Activated B cell treated with CpG ODN at 0.5 μM for 24 hours (primary cell): ENCODE measurements around the gene SLC15A1. TPM values are rescaled to one million over a fixed set of nuclear protein-coding genes. Genes with fewer than 3 reads are reported as not detected.

ENCODE experiments used
- ATAC-seq: fragments of 200-7000 bp; cut with Tn5 transposase; one replicate; pipeline ENCODE4 v1.10.0; 2021; ENCODE audit warnings: low read depth, mild to moderate bottlenecking, moderate library complexity
- CTCF ChIA-PET: fragments of 350-600 bp; sonication (Branson Sonifier 250); formaldehyde crosslinking; loops from one replicate; lab custom pipeline; 2021; ENCODE audit warnings: antibody characterized with exemption; lab: Charles Lee
- POLR2A ChIA-PET: fragments of 350-600 bp; sonication (Branson Sonifier 250); formaldehyde crosslinking; loops from one replicate; lab custom pipeline; 2021; ENCODE audit warnings: antibody characterized with exemption; lab: Charles Lee
- DNase-seq: peaks from one replicate; pipeline ENCODE4 v3.0.0; 2022
- H3K27ac Mint-ChIP-seq: one replicate; pipeline ENCODE4 v1.8.0; 2020; ENCODE audit warnings: mixed read lengths
- H3K27me3 Mint-ChIP-seq: one replicate; pipeline ENCODE4 v1.8.0; 2021; ENCODE audit warnings: mixed read lengths
- H3K36me3 Mint-ChIP-seq: one replicate; pipeline ENCODE4 v1.8.0; 2021; ENCODE audit warnings: low read depth, mixed read lengths
- H3K4me1 Mint-ChIP-seq: one replicate; pipeline ENCODE4 v1.8.0; 2021; ENCODE audit warnings: mixed read lengths
- H3K4me3 Mint-ChIP-seq: one replicate; pipeline ENCODE4 v1.8.0; 2020; ENCODE audit warnings: mild to moderate bottlenecking, mixed read lengths
- H3K9me3 Mint-ChIP-seq: one replicate; pipeline ENCODE4 v1.8.0; 2020; ENCODE audit warnings: mixed read lengths
- intact Hi-C: fragments of 100-400 bp; cut with micrococcal nuclease; formaldehyde crosslinking; loops from one replicate; pipeline ENCODE4 v1.15.1; 2024
- total RNA-seq: library from RNA; stranded (reverse); gene quantifications from 2 replicates; pipeline ENCODE4 v1.2.3, GENCODE V29; 2022
- TF ChIP-seq, protein P1 (sequence below): fragments of 200-600 bp; IDR thresholded peaks from one replicate; pipeline ENCODE4 v1.8.0; 2022; ENCODE audit warnings: antibody characterized with exemption, mild to moderate bottlenecking

SLC15A1 gene
- total RNA-seq, 1 donor from 2014 or later = not detected

DNA sequence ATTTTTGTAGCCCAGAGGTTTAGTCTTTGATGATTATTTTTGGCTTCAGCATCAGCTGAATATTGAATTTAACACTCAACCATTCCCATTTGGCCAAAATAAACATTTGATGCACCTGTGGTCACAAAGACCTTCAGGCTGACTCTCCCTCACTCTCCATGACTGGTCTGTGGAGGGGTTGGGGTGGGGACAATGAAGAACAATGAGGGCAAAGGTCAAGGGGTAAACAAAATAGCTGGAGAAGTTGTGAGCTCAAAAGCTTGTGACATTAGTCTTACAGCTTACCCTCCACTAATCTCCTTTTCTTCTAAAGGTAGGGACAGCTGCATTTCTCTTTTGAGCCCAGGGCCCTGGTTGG lies 86.9 kb downstream of the SLC15A1 start:
- H3K4me1 Mint-ChIP-seq = no peaks in the 10 kb centered on the region
- no peak overlapping the region for H3K4me3 Mint-ChIP-seq
- ATAC-seq (no peak), DNase-seq (no peak)
- ChIA-PET CTCF (interaction anchor here (0.8 to 2.2 kb wide), 3 partner anchors 12 to 220 kb away, joined by 4 to 12 read pairs (median 4); no protein-coding TSS in a partner anchor), POLR2A (no interaction called here)
- peaks cover 6% of the 10 kb centered on the region for H3K27me3 Mint-ChIP-seq
- intact Hi-C loops = no loop called here
- no peaks in the 10 kb centered on the region for H3K9me3 Mint-ChIP-seq
- TF ChIP-seq, protein P1, sequence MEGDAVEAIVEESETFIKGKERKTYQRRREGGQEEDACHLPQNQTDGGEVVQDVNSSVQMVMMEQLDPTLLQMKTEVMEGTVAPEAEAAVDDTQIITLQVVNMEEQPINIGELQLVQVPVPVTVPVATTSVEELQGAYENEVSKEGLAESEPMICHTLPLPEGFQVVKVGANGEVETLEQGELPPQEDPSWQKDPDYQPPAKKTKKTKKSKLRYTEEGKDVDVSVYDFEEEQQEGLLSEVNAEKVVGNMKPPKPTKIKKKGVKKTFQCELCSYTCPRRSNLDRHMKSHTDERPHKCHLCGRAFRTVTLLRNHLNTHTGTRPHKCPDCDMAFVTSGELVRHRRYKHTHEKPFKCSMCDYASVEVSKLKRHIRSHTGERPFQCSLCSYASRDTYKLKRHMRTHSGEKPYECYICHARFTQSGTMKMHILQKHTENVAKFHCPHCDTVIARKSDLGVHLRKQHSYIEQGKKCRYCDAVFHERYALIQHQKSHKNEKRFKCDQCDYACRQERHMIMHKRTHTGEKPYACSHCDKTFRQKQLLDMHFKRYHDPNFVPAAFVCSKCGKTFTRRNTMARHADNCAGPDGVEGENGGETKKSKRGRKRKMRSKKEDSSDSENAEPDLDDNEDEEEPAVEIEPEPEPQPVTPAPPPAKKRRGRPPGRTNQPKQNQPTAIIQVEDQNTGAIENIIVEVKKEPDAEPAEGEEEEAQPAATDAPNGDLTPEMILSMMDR = no peak
- H3K27ac Mint-ChIP-seq = no peak overlapping the region
- H3K36me3 Mint-ChIP-seq = no peaks in the 10 kb centered on the region

DNA sequence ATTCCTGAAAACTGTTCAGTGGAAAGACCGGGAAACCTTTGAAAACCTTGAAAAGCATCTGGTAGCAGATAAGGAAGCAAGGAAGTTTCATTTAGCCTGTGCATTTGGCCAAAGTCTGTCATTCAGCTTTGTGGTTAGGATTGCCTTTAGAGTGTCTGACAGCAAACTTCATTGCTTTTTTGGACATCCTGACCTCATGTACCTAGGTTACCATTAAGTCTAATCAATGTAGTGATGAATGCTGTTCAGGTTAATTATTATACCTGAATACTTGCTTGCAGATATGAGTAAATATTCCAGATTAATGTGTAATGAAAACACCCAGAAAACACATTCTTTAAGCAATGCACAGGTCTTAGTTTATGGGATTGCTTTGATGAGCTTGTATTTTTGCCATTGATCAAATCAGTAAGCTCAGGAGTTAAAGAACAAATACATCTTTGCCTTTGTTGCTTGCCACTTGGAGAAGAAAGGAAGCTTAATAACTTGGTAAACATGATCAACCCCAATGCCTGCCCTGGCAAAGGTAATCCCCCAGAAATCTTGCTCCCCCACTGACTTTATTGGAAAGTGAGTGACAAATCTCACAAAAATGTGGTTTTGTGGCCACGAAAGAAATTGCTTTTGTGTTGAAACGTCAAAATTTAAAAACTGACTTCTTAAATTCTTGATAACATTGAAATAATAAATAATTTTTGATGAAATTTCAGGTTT lies 87.4 kb downstream of the SLC15A1 start:
- CTCF ChIA-PET = interaction anchor here (0.8 to 2.2 kb wide), 3 partner anchors 12 to 219 kb away, joined by 4 to 12 read pairs (median 4); no protein-coding TSS in a partner anchor
- POLR2A ChIA-PET = no interaction called here

DNA sequence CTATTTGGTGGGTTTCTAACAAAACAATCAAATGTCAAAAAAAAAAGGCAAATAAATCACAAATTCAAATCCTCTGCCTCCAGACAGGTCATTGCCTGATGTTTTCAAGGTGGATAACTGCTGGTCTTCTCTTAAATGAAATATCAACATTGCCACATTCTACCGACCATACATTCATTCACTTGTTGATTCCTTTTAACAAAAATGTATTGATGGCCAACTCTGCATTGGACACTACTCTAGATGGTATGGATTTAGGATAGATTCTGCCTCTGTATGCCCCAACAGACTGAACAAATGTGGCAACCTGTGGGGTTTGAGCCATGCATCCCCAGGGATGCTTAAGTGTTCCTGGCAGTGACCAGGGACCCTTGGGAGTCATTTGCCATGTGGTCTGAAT lies 88.0 kb downstream of the SLC15A1 start:
- Mint-ChIP-seq H3K4me3 (no peak overlapping the region), H3K36me3 (no peaks in the 10 kb centered on the region)

More for the DNA sequence above, 87.4 kb downstream of the SLC15A1 start:
- ATAC-seq = no peak
- H3K9me3 Mint-ChIP-seq = no peaks in the 10 kb centered on the region
- H3K27ac Mint-ChIP-seq = no peak overlapping the region
- intact Hi-C loops = no loop called here
- no peaks in the 10 kb centered on the region for H3K4me1 Mint-ChIP-seq
- TF ChIP-seq, protein P1 = no peak
- no peaks in the 10 kb centered on the region for H3K36me3 Mint-ChIP-seq
- peaks cover 3% of the 10 kb centered on the region for H3K27me3 Mint-ChIP-seq
- DNase-seq = no peak
- H3K4me3 Mint-ChIP-seq = no peak overlapping the region

DNA sequence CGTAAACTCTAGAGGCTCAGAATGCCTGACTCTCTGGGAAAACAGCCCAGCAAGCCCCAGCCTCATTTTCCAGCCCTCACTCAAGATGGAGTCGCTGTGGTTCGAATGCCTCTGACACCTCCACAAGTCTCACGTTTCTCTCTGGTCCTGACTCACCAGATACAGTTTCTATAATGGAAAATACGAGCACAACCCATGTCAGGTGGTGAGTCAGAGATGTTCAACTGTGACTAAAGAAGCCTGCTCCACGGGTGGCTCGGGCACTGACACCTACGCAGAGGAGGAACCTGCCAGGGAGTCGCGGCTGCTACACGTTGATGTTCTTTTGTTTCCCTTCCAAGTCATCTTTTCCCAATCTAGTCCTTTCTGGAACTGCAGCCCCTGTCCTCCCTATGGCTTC lies 88.4 kb downstream of the SLC15A1 start:
- H3K27me3 Mint-ChIP-seq = peaks cover 3% of the 10 kb centered on the region
- ATAC-seq = peak; percentile 50
- ChIA-PET POLR2A (no interaction called here), CTCF (no interaction called here)
- no peaks in the 10 kb centered on the region for H3K36me3 Mint-ChIP-seq
- no peak overlapping the region for H3K4me3 Mint-ChIP-seq
- intact Hi-C loops = no loop called here
- no peaks in the 10 kb centered on the region for H3K9me3 Mint-ChIP-seq
- TF ChIP-seq, protein P1 = no peak
- no peak for DNase-seq
- H3K27ac Mint-ChIP-seq = no peak overlapping the region
- no peaks in the 10 kb centered on the region for H3K4me1 Mint-ChIP-seq

More for the DNA sequence above, 88.0 kb downstream of the SLC15A1 start:
- ChIA-PET POLR2A (no interaction called here), CTCF (interaction anchor here (2.2 kb wide), 1 partner anchor 11 kb away, joined by 12 read pairs; no protein-coding TSS in a partner anchor)
- Mint-ChIP-seq H3K9me3 (no peaks in the 10 kb centered on the region), H3K27ac (no peak overlapping the region), H3K4me1 (no peaks in the 10 kb centered on the region), H3K27me3 (peaks cover 3% of the 10 kb centered on the region)
- TF ChIP-seq, protein P1 = no peak
- DNase-seq (no peak), ATAC-seq (no peak)
- intact Hi-C loops = no loop called here

DNA sequence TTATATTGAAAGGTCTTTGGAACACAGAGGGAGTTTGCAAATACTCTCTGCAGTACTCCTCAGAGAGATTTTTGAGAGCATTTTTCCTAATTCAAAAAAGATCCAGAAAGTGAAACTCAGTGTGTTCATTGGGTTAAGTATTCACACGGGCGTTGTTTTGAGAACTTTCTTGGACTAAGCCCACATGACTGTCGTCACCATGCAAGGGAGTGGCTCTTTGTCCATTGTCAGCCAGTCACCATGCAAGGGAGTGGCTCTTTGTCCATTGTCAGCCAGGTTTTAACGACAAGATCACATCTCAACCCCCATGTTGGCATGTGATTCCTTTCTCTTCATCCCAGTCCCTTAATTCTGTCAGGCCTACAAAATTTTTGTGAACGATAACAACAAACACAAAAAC lies 94.3 kb downstream of the SLC15A1 start:
- no peak for DNase-seq
- ChIA-PET CTCF (interaction anchor here (1.9 kb wide), 1 partner anchor 213 kb away, joined by 5 read pairs; no protein-coding TSS in a partner anchor), POLR2A (no interaction called here)
- intact Hi-C loops = no loop called here
- H3K27ac Mint-ChIP-seq = no peak overlapping the region
- H3K36me3 Mint-ChIP-seq = no peaks in the 10 kb centered on the region
- H3K9me3 Mint-ChIP-seq = no peaks in the 10 kb centered on the region
- TF ChIP-seq, protein P1 = no peak
- peaks cover 3% of the 10 kb centered on the region for H3K4me1 Mint-ChIP-seq
- peaks cover 5% of the 10 kb centered on the region for H3K27me3 Mint-ChIP-seq
- no peak overlapping the region for H3K4me3 Mint-ChIP-seq
- no peak for ATAC-seq
